Dermis microvascular lymphatic vessel endothelial cell (primary cell): ENCODE measurements around the gene PCIF1. TPM values are rescaled to one million over a fixed set of nuclear protein-coding genes. Genes with fewer than 3 reads are reported as not detected.
"Not testable (repeated sequence)": the region's sequence is repeated elsewhere in the genome, so short reads cannot be mapped to it uniquely, and the experiment has no call there.

Experiments used
- DNase-seq, 2 donors: peaks; one replicate each; pipeline versions ENCODE4 v3.0.0 to v3.0.0-alpha.2; 2010; ENCODE audit warnings: low read depth in 2 of 2
- total RNA-seq: library from RNA; depleted of rRNA; stranded (reverse); fragments of >200 nt; gene quantifications from 2 replicates; pipeline ENCODE4 v1.2.1, GENCODE V29; 2014

Gene PCIF1
- total RNA-seq = 7.2 and 11.5 TPM in 2 replicates

GRCh38 chr20:45934586-45935415 is at the start of gene PCIF1:
Gene PCIF1, plus strand, starts transcription at chr20:45934683. Its CDS starts 4,317 bp downstream, at chr20:45939000.
- DNase-seq = peak; percentile 96 to 98

DNA sequence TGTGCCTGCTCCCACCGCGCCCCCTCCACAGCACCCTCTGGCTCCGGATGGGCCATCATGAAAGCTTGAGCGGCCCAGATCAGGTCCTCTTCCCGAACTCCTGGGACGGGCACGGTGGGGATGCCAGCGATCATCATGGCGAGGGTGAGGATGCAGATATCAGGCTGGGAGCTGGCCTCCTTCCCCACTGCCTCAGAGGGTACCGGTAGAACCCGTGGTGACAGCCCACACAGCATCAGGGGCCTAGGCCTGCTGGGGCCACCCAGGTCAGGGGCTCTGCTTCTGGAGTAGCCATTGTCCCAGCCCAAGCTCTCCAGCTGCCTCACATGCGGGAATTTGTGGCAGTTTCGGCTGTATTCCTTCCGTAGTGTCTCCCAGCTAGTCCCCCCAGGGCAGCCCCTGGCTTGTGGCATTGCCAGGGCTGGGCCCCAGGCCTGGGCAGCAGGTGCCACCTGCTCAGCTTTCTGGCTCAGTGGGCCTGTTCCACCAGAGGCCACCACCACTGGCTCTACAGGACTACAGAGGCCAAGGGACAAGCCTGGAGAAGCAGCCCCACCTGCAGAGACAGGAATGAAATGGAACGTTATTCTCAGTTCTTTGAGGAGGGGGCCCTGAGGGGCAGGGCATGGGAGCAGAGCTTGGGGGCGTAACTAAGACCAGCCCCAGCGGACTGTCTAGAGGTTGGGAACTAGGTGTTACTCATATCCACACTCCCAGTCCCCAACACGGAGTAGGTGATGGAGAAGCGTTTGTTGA is 47.7 kb upstream of the PCIF1 start:
- DNase-seq = no peak

- no peak for DNase-seq
Measured at GRCh38 chr20:45887346-45887715, 47.2 kb upstream of the PCIF1 start, which contains the start of gene SPATA25. Gene SPATA25, minus strand, starts transcription at chr20:45887622. Its CDS starts 32 bp downstream, at chr20:45887590.

GRCh38 chr20:45888681-45889080 is 45.8 kb upstream of the PCIF1 start:
- no peak for DNase-seq

DNA sequence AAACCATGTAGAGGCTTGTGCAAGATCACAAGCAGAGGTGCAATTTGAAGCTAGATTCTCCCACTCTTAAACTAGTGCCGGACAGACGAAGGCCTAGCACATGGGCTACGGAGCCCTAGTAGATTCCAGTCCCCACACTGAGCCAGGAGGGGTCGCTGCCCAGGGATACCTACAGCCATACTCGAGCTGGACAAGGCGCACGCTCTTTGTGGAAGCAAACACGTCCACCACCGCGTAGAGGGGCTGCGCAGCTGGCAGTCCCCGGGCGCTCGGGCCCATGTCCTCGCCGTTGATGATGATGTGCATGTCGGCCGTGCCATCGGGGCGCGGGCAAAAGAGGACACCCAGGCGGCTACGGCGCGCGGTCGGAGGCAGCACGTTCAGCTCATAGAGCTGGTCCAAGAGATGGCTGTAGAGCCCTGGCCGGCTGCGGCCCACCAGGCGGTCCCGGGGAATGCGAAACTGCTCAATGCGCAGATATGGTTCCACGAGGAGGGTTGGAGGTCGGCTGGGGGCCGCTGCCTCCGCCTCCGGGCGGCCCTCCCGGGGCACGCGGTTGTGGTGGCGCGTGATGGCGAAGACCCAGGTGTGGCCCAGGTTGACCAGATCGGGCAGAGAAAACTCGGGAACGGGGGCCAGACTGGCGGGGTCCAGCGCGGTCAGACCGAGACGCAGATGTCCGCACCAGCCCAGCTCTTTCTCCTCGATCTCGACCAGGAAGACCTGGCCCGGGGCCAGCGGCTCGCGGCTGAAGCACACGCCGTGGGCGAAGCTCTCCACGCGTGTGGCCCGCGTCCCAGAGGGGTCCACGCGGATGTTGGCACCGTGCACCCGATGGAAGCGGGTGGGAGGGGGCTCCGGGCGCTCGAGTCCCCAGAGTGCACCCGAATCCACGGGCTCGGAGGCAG is 44.2 kb upstream of the PCIF1 start:
- peak; percentile 82 to 93 for DNase-seq

DNA sequence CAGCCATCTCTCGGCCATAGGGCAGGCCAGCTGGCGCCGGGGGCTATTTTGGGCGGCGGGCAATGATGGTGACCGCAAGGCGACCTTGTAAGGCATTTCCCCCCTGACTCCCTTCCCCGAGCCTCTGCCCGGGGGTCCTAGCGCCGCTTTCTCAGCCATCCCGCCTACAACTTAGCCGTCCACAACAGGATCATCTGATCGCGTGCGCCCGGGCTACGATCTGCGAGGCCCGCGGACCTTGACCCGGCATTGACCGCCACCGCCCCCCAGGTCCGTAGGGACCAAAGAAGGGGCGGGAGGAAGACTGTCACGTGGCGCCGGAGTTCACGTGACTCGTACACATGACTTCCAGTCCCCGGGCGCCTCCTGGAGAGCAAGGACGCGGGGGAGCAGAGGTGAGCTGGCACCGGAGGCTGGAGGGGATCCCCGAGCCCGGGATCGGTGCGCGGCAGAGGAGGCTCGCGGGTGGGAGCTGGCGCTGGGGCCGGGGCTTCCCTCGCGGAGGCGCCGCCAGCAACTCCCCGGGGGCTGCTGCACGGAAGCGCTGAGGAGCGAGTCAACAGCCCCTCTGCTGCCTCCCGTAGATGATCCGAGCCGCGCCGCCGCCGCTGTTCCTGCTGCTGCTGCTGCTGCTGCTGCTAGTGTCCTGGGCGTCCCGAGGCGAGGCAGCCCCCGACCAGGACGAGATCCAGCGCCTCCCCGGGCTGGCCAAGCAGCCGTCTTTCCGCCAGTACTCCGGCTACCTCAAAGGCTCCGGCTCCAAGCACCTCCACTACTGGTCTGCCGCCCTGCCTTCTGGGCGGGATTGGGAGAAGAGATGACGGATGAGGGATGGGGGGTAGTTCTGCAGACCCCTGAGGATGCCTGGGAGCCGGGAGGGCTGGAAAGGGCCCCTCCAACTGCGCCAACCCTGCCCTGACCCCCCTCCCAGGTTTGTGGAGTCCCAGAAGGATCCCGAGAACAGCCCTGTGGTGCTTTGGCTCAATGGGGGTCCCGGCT is 43.2 kb upstream of the PCIF1 start, which contains the start of the genes CTSA and NEURL2:
Gene CTSA, plus strand, starts transcription at position 351 of the 999 bp plus-strand sequence. Its CDS starts 234 bp downstream, at position 585.
Gene NEURL2, minus strand, starts transcription at position 224 of the 999 bp plus-strand sequence. Its CDS starts 217 bp downstream, at position 7.
- peak; percentile 86 to 95 for DNase-seq

DNA sequence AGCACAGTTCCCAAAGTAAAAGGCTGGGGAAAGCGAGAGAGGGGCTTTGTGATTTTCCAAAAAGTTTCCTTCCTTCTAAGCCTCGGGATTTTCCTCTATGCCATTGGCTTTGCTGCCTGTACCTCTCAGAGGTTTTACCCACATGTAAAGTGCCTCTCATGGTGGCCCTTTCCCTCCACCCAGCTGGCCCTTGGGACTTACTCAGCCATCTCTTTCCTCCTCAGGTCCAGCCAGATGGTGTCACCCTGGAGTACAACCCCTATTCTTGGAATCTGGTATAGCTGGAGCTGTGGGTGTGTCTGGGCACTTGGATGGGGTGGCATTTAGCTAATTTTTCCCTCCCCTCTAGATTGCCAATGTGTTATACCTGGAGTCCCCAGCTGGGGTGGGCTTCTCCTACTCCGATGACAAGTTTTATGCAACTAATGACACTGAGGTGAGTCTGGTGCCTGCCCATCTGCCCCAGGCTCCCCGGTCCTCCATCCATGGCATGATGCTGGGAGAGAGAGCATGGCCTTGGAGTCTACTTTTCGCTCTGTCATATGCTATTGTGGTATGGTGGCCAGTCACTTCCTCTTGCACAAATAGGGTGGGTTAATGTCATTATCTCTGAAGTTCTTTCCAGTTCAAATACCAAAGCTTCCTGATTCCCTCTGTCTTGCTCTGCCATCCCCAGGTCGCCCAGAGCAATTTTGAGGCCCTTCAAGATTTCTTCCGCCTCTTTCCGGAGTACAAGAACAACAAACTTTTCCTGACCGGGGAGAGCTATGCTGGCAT is 42.2 kb upstream of the PCIF1 start:
- DNase-seq = peak in 1 of 2 donors; percentile 25

DNA sequence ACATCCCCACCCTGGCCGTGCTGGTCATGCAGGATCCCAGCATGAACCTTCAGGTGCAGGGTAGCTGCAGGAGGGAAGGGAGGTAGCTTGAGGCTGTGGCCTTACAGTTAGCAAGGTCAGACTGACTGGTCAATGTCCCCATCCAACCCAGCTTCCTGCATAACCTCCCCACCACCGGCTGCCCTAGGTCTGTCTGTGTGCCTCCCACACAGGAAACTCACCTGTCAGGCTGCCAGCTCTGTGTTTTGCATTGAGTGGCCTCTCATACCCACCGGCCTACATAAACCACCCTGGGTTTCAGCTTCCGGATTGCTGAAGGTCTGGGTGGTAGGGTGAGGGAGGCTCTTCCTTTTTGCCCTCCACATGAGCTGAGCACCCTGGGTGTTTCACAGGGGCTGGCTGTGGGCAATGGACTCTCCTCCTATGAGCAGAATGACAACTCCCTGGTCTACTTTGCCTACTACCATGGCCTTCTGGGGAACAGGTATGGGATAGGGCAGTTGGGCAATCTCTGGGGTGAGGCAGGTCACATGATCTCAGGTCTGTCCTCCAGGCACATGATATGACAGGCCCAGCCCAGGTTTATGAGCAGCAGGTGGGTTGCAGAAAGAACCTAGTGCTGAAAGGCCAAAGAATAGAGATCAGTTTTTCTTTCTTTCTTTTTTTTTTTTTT is 41.5 kb upstream of the PCIF1 start:
- no peak for DNase-seq

GRCh38 chr20:45893831-45894230 is 40.7 kb upstream of the PCIF1 start:
- no peak for DNase-seq

DNA sequence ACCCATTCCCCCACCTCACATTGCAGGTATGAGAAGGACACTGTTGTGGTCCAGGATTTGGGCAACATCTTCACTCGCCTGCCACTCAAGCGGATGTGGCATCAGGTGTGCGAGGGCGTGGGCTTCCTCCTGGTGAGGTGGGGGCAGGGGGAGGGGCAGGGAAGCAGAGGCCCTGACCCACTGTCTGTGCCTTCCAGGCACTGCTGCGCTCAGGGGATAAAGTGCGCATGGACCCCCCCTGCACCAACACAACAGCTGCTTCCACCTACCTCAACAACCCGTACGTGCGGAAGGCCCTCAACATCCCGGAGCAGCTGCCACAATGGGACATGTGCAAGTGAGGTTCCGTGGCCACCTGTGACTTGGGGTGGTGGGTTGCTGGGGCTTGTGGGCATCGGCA is 39.7 kb upstream of the PCIF1 start:
- DNase-seq = no peak

GRCh38 chr20:45896641-45897161 is 37.8 kb upstream of the PCIF1 start:
- no peak for DNase-seq

GRCh38 chr20:45897289-45897688 is 37.2 kb upstream of the PCIF1 start:
- no peak for DNase-seq

GRCh38 chr20:45897692-45898091 is 36.8 kb upstream of the PCIF1 start:
- no peak for DNase-seq

DNA sequence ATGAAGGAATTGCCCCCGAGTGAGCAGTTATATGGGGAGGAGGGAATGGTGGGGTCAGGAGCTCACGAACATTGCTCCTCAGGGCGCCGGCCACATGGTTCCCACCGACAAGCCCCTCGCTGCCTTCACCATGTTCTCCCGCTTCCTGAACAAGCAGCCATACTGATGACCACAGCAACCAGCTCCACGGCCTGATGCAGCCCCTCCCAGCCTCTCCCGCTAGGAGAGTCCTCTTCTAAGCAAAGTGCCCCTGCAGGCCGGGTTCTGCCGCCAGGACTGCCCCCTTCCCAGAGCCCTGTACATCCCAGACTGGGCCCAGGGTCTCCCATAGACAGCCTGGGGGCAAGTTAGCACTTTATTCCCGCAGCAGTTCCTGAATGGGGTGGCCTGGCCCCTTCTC is 36.2 kb upstream of the PCIF1 start:
- no peak for DNase-seq

- DNase-seq = no peak
Measured at GRCh38 chr20:45899046-45899835, 35.2 kb upstream of the PCIF1 start.

DNA sequence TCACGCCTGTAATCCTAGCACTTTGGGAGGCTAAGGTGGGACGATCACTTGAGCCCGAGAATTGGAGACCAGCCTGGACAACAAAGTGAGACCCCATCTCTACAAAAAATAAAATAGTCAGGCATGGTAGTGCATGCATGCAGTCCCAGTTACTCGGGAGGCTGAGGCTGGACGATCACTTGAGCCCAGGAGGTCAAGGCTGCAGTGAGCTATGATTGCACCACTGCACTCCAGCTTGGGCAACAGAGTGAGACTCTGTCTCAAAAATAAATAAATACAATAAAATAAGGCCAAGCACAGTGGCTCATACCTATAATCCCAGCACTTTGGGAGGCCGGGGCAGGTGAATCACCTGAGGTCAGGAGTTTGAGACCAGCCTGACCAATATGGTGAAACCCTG is 33.2 kb upstream of the PCIF1 start:
- not testable (repeated sequence) for DNase-seq

DNA sequence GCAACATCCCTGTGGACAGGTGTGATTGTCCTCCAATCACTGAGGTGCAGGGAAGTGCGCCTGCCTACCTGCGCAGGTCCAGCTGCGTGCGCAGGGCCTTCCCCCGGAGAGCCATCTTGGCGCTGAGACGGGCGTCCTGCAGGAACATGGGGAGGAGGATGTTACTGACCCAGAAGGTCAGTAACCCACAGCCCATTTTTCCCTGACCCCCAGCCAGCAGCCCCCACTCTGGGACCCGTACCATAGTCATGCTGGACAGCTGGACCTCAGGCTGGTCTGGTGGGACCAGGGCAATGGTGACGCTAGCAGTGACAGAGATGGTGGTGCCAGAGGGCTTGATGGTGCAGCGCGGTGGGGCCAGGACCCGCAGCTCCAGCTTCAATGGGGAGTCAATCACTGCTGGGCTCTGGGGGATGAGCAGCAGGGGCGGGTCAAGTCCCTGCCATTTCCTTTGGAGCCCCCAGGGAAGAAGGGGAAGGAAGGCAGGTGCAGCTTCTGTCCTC is 32.2 kb upstream of the PCIF1 start:
- DNase-seq = no peak
